ENCODE results near the gene PIP5KL1. TPM values are rescaled to one million over a fixed set of nuclear protein-coding genes. Genes with fewer than 3 reads are reported as not detected.
A peak's percentile ranks its signal among the peaks of the same experiment; 100 is the strongest.

Gene PIP5KL1
- total RNA-seq, 1 experiment from 2014 or later, result 0.17 TPM

GRCh38 chr9:127961155-127961490 lies 30.5 kb upstream of the PIP5KL1 start:
- peak overlapping the region; percentile 15 for H3K27ac Mint-ChIP-seq (ENCODE audit: unreplicated experiment)
- intact Hi-C loops (cut with micrococcal nuclease; ENCODE audit: unreplicated experiment), result no loop called here
- no TSS peak for BruUV-seq (replicated peaks)
- no peak for DNase-seq
- peaks cover 38% of the 10 kb centered on the region for H3K36me3 Mint-ChIP-seq (ENCODE audit: insufficient read depth, unreplicated experiment)
- H3K27me3 Mint-ChIP-seq (ENCODE audit: unreplicated experiment), result no peaks in the 10 kb centered on the region
- H3K4me1 Mint-ChIP-seq (ENCODE audit: low read depth, unreplicated experiment), result peaks cover 45% of the 10 kb centered on the region
- no peaks in the 10 kb centered on the region for H3K9me3 Mint-ChIP-seq (ENCODE audit: low read depth, unreplicated experiment)
- CTCF ChIA-PET, result no interaction called here
- TF ChIP-seq, protein P1, sequence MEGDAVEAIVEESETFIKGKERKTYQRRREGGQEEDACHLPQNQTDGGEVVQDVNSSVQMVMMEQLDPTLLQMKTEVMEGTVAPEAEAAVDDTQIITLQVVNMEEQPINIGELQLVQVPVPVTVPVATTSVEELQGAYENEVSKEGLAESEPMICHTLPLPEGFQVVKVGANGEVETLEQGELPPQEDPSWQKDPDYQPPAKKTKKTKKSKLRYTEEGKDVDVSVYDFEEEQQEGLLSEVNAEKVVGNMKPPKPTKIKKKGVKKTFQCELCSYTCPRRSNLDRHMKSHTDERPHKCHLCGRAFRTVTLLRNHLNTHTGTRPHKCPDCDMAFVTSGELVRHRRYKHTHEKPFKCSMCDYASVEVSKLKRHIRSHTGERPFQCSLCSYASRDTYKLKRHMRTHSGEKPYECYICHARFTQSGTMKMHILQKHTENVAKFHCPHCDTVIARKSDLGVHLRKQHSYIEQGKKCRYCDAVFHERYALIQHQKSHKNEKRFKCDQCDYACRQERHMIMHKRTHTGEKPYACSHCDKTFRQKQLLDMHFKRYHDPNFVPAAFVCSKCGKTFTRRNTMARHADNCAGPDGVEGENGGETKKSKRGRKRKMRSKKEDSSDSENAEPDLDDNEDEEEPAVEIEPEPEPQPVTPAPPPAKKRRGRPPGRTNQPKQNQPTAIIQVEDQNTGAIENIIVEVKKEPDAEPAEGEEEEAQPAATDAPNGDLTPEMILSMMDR (IDR thresholded peaks at IDR 0.05; ENCODE audit: unreplicated experiment), result no peak
- no peak overlapping the region for H3K4me3 Mint-ChIP-seq (ENCODE audit: low read depth, unreplicated experiment)

GRCh38 chr9:127960410-127961154 lies 30.0 kb upstream of the PIP5KL1 start:
- Mint-ChIP-seq H3K4me3 (ENCODE audit: low read depth, unreplicated experiment) (peak overlapping the region; percentile 29), H3K27me3 (ENCODE audit: unreplicated experiment) (no peaks in the 10 kb centered on the region), H3K27ac (ENCODE audit: unreplicated experiment) (peak overlapping the region; percentile 71), H3K4me1 (ENCODE audit: low read depth, unreplicated experiment) (peaks cover 47% of the 10 kb centered on the region), H3K9me3 (ENCODE audit: low read depth, unreplicated experiment) (no peaks in the 10 kb centered on the region), H3K36me3 (ENCODE audit: insufficient read depth, unreplicated experiment) (peaks cover 38% of the 10 kb centered on the region)
- TF ChIP-seq, protein P1 (IDR thresholded peaks at IDR 0.05; ENCODE audit: unreplicated experiment), result no peak
- BruUV-seq (replicated peaks), result no TSS peak
- DNase-seq, result no peak
- CTCF ChIA-PET, result no interaction called here
- intact Hi-C loops (cut with micrococcal nuclease; ENCODE audit: unreplicated experiment), result no loop called here

- TF ChIP-seq, protein P1 (IDR thresholded peaks at IDR 0.05; ENCODE audit: unreplicated experiment), result no peak
- BruUV-seq (replicated peaks), result no TSS peak
- CTCF ChIA-PET, result no interaction called here
- intact Hi-C loops (cut with micrococcal nuclease; ENCODE audit: unreplicated experiment), result no loop called here
- Mint-ChIP-seq H3K4me3 (ENCODE audit: low read depth, unreplicated experiment) (peak overlapping the region; percentile 29), H3K4me1 (ENCODE audit: low read depth, unreplicated experiment) (peaks cover 47% of the 10 kb centered on the region), H3K27ac (ENCODE audit: unreplicated experiment) (peak overlapping the region; percentile 71), H3K27me3 (ENCODE audit: unreplicated experiment) (no peaks in the 10 kb centered on the region), H3K36me3 (ENCODE audit: insufficient read depth, unreplicated experiment) (peaks cover 40% of the 10 kb centered on the region), H3K9me3 (ENCODE audit: low read depth, unreplicated experiment) (no peaks in the 10 kb centered on the region)
- DNase-seq, result no peak
These were observed 29.3 kb upstream of the PIP5KL1 start for GRCh38 chr9:127959841-127960409.

- DNase-seq, result no peak
- Mint-ChIP-seq H3K27me3 (ENCODE audit: unreplicated experiment) (no peaks in the 10 kb centered on the region), H3K27ac (ENCODE audit: unreplicated experiment) (no peak overlapping the region), H3K9me3 (ENCODE audit: low read depth, unreplicated experiment) (no peaks in the 10 kb centered on the region), H3K36me3 (ENCODE audit: insufficient read depth, unreplicated experiment) (peaks cover 36% of the 10 kb centered on the region), H3K4me3 (ENCODE audit: low read depth, unreplicated experiment) (no peak overlapping the region), H3K4me1 (ENCODE audit: low read depth, unreplicated experiment) (peaks cover 52% of the 10 kb centered on the region)
- BruUV-seq (replicated peaks), result no TSS peak
- CTCF ChIA-PET, result no interaction called here
- intact Hi-C loops (cut with micrococcal nuclease; ENCODE audit: unreplicated experiment), result no loop called here
- TF ChIP-seq, protein P1 (IDR thresholded peaks at IDR 0.05; ENCODE audit: unreplicated experiment), result no peak
These were observed 28.8 kb upstream of the PIP5KL1 start for GRCh38 chr9:127959398-127959797.
